ENCODE measurements around the gene GIMAP8. TPM values are rescaled to one million over a fixed set of nuclear protein-coding genes. Genes with fewer than 3 reads are reported as not detected.

GIMAP8 gene
- polyA plus RNA-seq, 3 donors, result 3.6 to 12.7 (median 12.1) TPM

- WGBS, 3 donors, result 84 to 90% (median 87%) methylated on average over 7 of the region's 7 CpGs
- H3K27ac ChIP-seq (ENCODE audit: low read depth, low read length), result no peak overlapping the region
These were observed 18.4 kb upstream of the GIMAP8 start for GRCh38 chr7:150431839-150432658.

- 68 to 75% (median 72%) methylated on average over 13 to 14 of the region's 14 CpGs for WGBS, 3 donors
- H3K27ac ChIP-seq (ENCODE audit: low read depth, low read length), result no peak overlapping the region
These were observed 17.2 kb upstream of the GIMAP8 start for GRCh38 chr7:150432915-150433892.

- no peak overlapping the region for H3K27ac ChIP-seq (ENCODE audit: low read depth, low read length)
- 74 to 86% (median 84%) methylated on average over 8 of the region's 8 CpGs for WGBS, 3 donors
These were observed 16.2 kb upstream of the GIMAP8 start for GRCh38 chr7:150434240-150434639.

- WGBS, 3 donors, result 73 to 78% (median 74%) methylated on average over 4 of the region's 4 CpGs
- H3K27ac ChIP-seq (ENCODE audit: low read depth, low read length), result no peak overlapping the region
These were observed 15.4 kb upstream of the GIMAP8 start for GRCh38 chr7:150435047-150435389.

GRCh38 chr7:150435390-150436073 is 14.9 kb upstream of the GIMAP8 start:
- H3K27ac ChIP-seq (ENCODE audit: low read depth, low read length), result no peak overlapping the region
- 56 to 81% (median 66%) methylated on average over 8 of the region's 8 CpGs for WGBS, 3 donors

GRCh38 chr7:150439967-150440366 is 10.5 kb upstream of the GIMAP8 start:
- 67 to 79% (median 68%) methylated on average over 2 of the region's 2 CpGs for WGBS, 3 donors
- no peak overlapping the region for H3K27ac ChIP-seq (ENCODE audit: low read depth, low read length)

- H3K27ac ChIP-seq (ENCODE audit: low read depth, low read length), result no peak overlapping the region
These were observed 8.9 kb upstream of the GIMAP8 start for GRCh38 chr7:150441524-150441923.

GRCh38 chr7:150442811-150443210 is 7.6 kb upstream of the GIMAP8 start:
- H3K27ac ChIP-seq (ENCODE audit: low read depth, low read length), result no peak overlapping the region
- WGBS, 3 donors, result 93 to 95% (median 94%) methylated on average over 20 of the region's 20 CpGs

GRCh38 chr7:150443793-150444540 is 6.5 kb upstream of the GIMAP8 start:
- no peak overlapping the region for H3K27ac ChIP-seq (ENCODE audit: low read depth, low read length)
- WGBS, 3 donors, result 68 to 80% (median 72%) methylated on average over 18 of the region's 18 CpGs

GRCh38 chr7:150444674-150445365 is 5.6 kb upstream of the GIMAP8 start:
- WGBS, 3 donors, result 71 to 74% (median 72%) methylated on average over 7 of the region's 7 CpGs
- H3K27ac ChIP-seq (ENCODE audit: low read depth, low read length), result no peak overlapping the region

- H3K27ac ChIP-seq (ENCODE audit: low read depth, low read length), result no peak overlapping the region
- WGBS, 3 donors, result 87 to 100% (median 91%) methylated on average over 2 of the region's 2 CpGs
These were observed 4.0 kb upstream of the GIMAP8 start for GRCh38 chr7:150446288-150446938.

- 76 to 79% (median 78%) methylated on average over 32 of the region's 32 CpGs for WGBS, 3 donors
- H3K27ac ChIP-seq (ENCODE audit: low read depth, low read length), result no peak overlapping the region
These were observed 2.3 kb upstream of the GIMAP8 start for GRCh38 chr7:150447966-150448788.

- 0 to 1% (median 0%) methylated on average over 6 of the region's 6 CpGs for WGBS, 3 donors
- H3K27ac ChIP-seq (ENCODE audit: low read depth, low read length), result no peak overlapping the region
These were observed 1.7 kb upstream of the GIMAP8 start for GRCh38 chr7:150448789-150449147.

GRCh38 chr7:150449206-150449952 is 1.1 kb upstream of the GIMAP8 start:
- WGBS, 3 donors, result 72 to 76% (median 73%) methylated on average over 11 of the region's 11 CpGs
- H3K27ac ChIP-seq (ENCODE audit: low read depth, low read length), result no peak overlapping the region

- H3K27ac ChIP-seq (ENCODE audit: low read depth, low read length), result peak overlapping the region; percentile 58
- 41 to 57% (median 43%) methylated on average over 19 of the region's 19 CpGs for WGBS, 3 donors
These were observed 815 bp downstream of the GIMAP8 start for GRCh38 chr7:150451097-150451793.
